ENCODE results near the gene FBLIM1.

- no peak for TF ChIP-seq CTCF (IDR thresholded peaks at IDR 0.05)
- no peak for TF ChIP-seq POLR2A (IDR thresholded peaks at IDR 0.05)
These were observed 30.6 kb upstream of the FBLIM1 start for GRCh38 chr1:15727866-15728534.
